GM03348 (cell line): ENCODE measurements around the gene NCR3LG1.
A peak's percentile ranks its signal among the peaks of the same experiment; 100 is the strongest.

Experiments
- DNase-seq: peaks from one replicate; pipeline ENCODE4 v3.0.0; 2012; ENCODE audit warnings: low spot score

Gene NCR3LG1

GRCh38 chr11:17394743-17395390, 43.3 kb downstream of the NCR3LG1 start:
- DNase-seq = no peak

GRCh38 chr11:17395554-17395961, 44.0 kb downstream of the NCR3LG1 start:
- no peak for DNase-seq

- no peak for DNase-seq
Measured at GRCh38 chr11:17395978-17396377, 44.4 kb downstream of the NCR3LG1 start.

- DNase-seq = no peak
Measured at GRCh38 chr11:17396598-17397310, 45.2 kb downstream of the NCR3LG1 start.

- DNase-seq = no peak
Measured at GRCh38 chr11:17397311-17398002, 45.9 kb downstream of the NCR3LG1 start.

GRCh38 chr11:17399236-17399635, 47.6 kb downstream of the NCR3LG1 start:
- no peak for DNase-seq

- no peak for DNase-seq
Measured at GRCh38 chr11:17400048-17400775, 48.6 kb downstream of the NCR3LG1 start.

GRCh38 chr11:17401316-17401715, 49.7 kb downstream of the NCR3LG1 start:
- no peak for DNase-seq

GRCh38 chr11:17401841-17402240, 50.2 kb downstream of the NCR3LG1 start:
- DNase-seq = no peak

GRCh38 chr11:17402486-17402885, 50.9 kb downstream of the NCR3LG1 start:
- no peak for DNase-seq

GRCh38 chr11:17403980-17404759, 52.6 kb downstream of the NCR3LG1 start:
- no peak for DNase-seq

- DNase-seq = peak; percentile 74
Measured at GRCh38 chr11:17405232-17406005, 53.8 kb downstream of the NCR3LG1 start.

- no peak for DNase-seq
Measured at GRCh38 chr11:17406082-17406817, 54.6 kb downstream of the NCR3LG1 start.

GRCh38 chr11:17406818-17407149, 55.2 kb downstream of the NCR3LG1 start:
- DNase-seq = no peak

- DNase-seq = no peak
Measured at GRCh38 chr11:17407575-17407974, 56.0 kb downstream of the NCR3LG1 start.

GRCh38 chr11:17408026-17408425, 56.4 kb downstream of the NCR3LG1 start:
- DNase-seq = no peak

- no peak for DNase-seq
Measured at GRCh38 chr11:17408641-17409040, 57.0 kb downstream of the NCR3LG1 start.

GRCh38 chr11:17410606-17411379, 59.2 kb downstream of the NCR3LG1 start:
- DNase-seq = no peak

- no peak for DNase-seq
Measured at GRCh38 chr11:17411418-17411817, 59.8 kb downstream of the NCR3LG1 start.
